ENCODE data around the gene RAF1.
"Not testable (repeated sequence)": the region's sequence is repeated elsewhere in the genome, so short reads cannot be mapped to it uniquely, and the experiment has no call there.

Gene RAF1

DNA sequence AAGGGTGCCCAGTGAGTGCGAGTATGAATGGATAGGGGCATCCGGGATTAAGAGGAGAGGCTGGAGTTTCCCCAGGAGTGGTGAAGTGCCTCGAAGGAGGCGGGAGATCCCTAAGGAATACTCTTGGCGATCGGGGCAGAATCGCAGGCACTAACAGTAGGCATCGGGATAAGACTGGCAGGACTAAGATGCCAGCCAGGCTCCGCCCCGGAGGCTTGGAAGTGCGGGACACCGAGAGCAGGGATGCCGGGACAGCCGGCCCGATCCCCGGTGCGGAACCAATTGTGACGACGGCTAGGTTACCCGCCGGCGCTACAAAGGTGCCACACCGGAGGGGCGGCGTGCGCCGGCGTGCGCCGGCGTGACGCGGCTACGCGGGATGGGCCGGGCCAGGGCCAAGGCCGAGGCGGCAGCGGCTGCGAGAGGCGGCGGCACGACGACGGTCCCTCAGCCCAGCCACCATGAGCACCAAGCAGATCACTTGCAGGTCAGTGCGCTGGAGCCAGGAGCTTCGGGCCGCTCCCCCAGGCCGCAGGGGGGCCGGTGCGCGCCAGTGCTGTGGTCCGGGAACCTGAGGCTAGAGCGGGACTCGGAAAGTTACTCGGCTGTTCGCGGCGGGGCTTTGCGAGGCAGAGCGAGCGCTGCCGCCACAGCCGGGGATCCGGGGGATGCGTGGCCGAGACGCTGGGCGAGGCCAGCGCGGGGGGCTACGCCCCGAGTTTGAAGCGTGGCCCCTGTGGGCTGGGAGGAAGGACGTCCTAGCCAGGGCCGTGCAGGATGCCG is 107.0 kb downstream of the RAF1 start, which contains the start of gene MKRN2:
TSS of gene MKRN2 (plus strand) at position 398 of the 783 bp plus-strand sequence. CDS start at position 462, 64 bp downstream.
- peak; percentile 22 to 64 for DNase-seq

DNA sequence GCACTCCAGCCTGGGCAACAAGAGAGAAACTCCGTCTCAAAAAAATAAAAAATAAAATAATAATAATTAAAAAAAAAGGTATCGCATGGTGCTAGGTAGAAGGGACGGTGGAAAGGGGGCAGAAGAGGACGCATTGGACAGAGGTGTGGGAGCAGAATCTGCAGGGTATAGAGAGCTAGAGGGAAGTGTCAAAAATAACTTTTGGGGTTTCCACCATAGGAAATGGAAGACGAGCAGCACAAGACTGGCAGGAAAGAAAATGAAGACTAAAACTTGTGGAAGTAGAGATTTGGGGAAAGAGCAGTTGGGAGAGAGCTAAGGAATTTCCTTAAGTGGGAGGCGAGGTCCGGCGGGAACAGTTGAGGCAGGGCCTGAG is 107.6 kb downstream of the RAF1 start:
- no peak for DNase-seq

DNA sequence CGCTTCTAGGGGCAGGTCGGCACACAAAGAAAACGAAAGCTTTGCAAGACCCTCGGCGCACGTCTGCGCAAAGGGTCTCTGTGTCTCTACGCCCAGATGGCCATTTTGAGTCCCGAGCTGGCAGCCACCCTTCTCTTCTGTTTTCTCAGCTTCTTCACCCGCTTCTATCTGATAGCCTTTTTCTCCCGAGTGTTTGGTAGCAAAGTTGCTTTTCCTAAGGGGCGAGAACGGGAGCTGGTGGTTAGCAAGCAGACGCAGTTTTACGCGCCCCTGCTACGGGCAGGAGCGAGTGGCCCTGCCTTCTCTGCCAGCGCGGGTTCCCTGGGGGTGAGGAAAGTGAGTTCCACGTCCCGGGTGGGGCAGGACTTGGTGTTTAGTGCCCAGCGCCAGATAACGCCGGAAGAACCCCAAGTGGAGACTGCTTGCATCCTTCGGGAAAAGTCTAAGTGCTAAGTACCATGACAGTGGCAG is 110.0 kb downstream of the RAF1 start:
- no peak for DNase-seq

DNA sequence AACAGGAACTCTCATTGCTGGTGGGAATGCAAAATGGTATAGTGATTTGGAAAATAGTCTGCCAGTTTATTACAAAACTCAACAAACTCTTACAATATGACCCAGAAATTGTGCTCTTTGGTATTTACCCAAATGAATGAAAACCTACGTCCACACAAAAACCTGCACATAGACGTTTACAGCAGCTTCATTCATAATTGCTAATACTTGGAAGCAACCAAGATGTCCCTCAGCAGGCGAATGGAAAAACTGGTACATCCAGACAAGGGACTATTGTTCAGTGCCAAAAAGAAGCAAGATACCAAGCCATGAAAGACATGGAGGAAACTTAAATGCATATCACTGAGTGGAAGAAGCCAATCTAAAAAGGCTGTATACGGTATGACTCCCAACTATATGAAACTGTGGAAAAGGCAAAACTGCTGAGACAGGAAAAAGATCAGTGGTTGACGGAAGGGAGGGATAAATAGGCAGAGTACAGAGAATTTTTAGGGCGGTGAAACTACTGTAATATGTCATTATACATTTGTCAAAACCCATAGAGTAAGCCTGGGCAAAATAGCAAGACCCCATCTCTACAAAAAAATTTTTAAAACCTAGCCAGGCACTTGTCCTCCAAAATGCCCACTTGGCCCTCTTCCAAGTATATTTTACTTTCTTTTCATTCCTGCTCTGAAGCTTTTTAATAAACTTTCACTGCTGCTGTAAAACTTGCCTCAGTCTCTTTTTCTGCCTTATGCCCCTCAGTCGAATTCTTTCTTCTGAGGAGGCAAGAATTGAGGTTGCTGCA is 113.8 kb downstream of the RAF1 start:
- DNase-seq, result no peak

DNA sequence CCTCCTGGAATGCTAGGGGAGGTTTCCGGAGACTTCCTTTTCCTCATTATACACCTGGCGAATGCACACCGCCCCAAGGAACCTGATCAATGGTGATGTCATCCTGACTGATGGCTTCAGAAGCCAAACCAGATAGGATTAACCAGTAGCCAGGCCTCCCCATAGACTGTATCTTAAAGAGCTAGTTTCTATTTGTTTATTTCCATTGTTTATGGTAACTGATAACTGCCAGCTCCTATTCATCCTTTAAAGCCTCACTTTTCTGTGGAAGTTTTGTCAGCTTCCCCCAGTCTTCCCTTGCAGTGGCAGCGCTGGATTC is 118.5 kb downstream of the RAF1 start, which contains the start of gene MKRN2OS:
TSS of gene MKRN2OS (minus strand) at position 27 of the 319 bp plus-strand sequence. CDS start 35 bp downstream, outside the sequence.
- DNase-seq, result no peak

DNA sequence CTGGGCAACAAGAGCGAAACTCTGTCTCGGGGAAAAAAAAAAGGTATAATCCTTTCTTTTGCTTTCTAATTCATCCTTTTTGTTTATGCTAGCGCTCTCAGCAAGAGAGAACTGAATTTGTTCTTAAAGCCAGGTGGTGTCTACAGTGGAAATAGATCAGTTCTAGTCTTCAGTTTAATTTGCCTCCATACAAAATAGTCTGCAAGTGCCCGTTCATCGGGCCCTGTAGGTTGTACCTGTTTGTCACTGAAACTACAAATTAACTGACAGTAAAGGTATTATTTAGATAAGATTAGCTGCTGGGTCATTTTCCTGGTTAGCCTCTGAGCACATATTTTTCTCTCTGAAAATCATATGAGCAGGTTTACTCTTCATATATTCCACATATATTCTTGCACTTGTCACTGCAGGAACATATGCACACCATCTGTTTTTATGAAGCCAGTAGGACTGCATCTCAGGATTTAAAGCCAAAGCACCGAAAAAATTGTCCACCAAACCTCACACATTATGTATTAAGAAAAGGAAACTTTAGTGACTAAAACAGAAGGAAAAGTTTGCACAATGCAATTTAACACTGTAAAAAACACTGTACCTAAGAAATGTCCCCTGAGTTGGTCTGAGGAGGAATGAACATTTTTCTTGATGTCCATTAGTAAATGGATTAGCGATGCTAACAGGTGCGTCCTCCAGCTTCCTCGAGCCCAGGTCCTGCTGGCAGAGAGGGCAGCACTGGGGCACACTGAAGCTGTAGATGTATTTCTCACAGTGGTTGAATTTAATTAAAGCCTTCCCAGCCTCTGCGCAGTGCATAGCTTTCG is 119.1 kb downstream of the RAF1 start:
- no peak for DNase-seq

DNA sequence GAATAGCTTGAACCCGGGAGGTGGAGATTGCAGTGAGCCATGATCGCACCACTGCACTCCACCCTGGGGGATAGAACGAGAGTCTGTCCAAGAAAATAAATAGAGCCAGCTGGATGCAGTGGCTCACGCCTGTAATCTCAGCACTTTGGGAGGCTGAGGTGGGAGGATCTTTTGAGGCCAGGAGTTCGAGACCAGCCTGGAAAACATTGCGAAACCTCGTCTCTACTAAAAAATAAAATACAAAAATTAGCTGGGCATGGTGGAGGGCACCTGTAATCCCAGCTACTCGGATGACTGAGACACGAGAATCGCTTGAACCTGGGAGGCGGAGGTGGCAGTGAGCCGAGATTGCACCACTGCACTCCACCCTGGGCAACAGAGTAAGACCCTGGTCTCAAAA is 120.4 kb downstream of the RAF1 start:
- DNase-seq, result not testable (repeated sequence)

DNA sequence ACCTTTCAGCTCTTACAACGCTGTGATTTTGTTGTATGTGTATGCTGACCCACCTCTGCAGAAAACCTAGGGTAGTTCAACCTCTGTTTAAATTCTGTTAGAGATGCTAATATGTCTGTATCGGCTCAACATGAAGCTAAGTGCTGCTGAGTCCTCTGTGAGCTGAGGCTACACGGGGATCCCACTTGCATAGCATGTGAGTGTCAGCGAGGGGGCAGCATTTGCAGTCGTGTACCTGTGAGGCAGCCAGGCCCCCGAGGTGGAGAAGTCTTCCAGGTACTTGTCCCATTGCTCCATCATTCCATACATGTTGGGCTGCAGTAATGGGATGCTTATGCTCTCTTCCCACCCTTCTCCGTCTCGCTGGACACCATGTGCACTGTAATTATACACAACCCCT is 122.3 kb downstream of the RAF1 start:
- no peak for DNase-seq

DNA sequence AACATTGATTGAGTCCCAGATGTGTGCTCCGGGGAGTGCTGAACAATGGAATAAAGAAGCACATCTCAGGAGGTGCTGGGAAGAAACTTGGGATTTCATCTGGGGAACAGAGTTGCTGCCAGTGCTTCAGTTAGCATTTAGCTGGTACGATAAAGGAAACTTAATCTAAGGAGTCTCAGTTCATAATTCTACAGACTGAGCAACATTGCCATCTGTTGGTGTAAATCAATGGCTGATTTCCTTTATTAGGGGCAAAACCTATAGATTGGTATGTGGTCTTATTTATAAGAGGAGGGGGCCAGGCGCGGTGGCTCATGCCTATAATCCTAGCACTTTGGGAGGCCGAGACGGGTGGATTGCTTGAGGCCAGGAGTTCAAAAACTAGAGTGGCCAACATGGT is 127.5 kb downstream of the RAF1 start:
- DNase-seq, result no peak
